MCF 10A (cell line): ENCODE results near the gene STUB1. TPM values are rescaled to one million over a fixed set of nuclear protein-coding genes. Genes with fewer than 3 reads are reported as not detected.
"Not testable (repeated sequence)": the region's sequence is repeated elsewhere in the genome, so short reads cannot be mapped to it uniquely, and the experiment has no call there.

Source experiments
- BruUV-seq: library from RNA; stranded (reverse); fragments of 400-500 nt; replicated peaks from 2 replicates; lab custom pipeline; 2021; lab: Mats Ljungman, UMichigan
- CTCF ChIA-PET: fragments of 300-600 bp; sonication (Branson Sonifier 250); formaldehyde crosslinking; extraction: SDS; loops from one replicate; lab custom pipeline; 2021; ENCODE audit warnings: antibody characterized with exemption, inconsistent platforms; lab: Yijun Ruan, JAX
- POLR2A ChIA-PET: fragments of 300-600, 350-650 bp; sonication (Branson Sonifier 250); formaldehyde crosslinking; extraction: SDS; loops from one replicate; lab custom pipeline; 2020; ENCODE audit warnings: antibody characterized with exemption, inconsistent platforms; lab: Yijun Ruan, JAX
- DNase-seq: peaks from one replicate; pipeline ENCODE4 v3.0.0-alpha.2; 2018; ENCODE audit not compliant: unreplicated experiment
- H3K27ac Mint-ChIP-seq: one replicate; pipeline ENCODE4 v1.8.0; 2022; ENCODE audit warnings: mild to moderate bottlenecking, low read depth, mixed read lengths; ENCODE audit not compliant: unreplicated experiment
- H3K27me3 Mint-ChIP-seq: one replicate; pipeline ENCODE4 v1.8.0; 2022; ENCODE audit warnings: mixed read lengths; ENCODE audit not compliant: insufficient read depth, unreplicated experiment
- H3K36me3 Mint-ChIP-seq: one replicate; pipeline ENCODE4 v1.8.0; 2022; ENCODE audit warnings: mild to moderate bottlenecking, moderate library complexity, mixed read lengths; ENCODE audit not compliant: insufficient read depth, unreplicated experiment
- H3K4me1 Mint-ChIP-seq: one replicate; pipeline ENCODE4 v1.8.0; 2022; ENCODE audit warnings: mixed read lengths; ENCODE audit not compliant: insufficient read depth, unreplicated experiment
- H3K4me3 Mint-ChIP-seq: one replicate; pipeline ENCODE4 v1.8.0; 2022; ENCODE audit warnings: mild to moderate bottlenecking, moderate library complexity, mixed read lengths; ENCODE audit not compliant: unreplicated experiment
- H3K9me3 Mint-ChIP-seq: one replicate; pipeline ENCODE4 v1.8.0; 2022; ENCODE audit warnings: mixed read lengths; ENCODE audit not compliant: unreplicated experiment
- intact Hi-C: fragments of 100-400 bp; cut with micrococcal nuclease; formaldehyde crosslinking; loops from 2 replicates; pipeline ENCODE4 v1.14.1; 2022
- total RNA-seq: library from RNA; stranded (reverse); gene quantifications from 2 replicates; pipeline ENCODE4 v1.2.3, GENCODE V29; 2022
- TF ChIP-seq, protein P1 (sequence below): fragments of 200-600 bp; IDR thresholded peaks from one replicate; pipeline ENCODE4 v1.8.0; 2022; ENCODE audit warnings: antibody characterized with exemption, mild to moderate bottlenecking; ENCODE audit not compliant: unreplicated experiment

Gene STUB1
- total RNA-seq, 1 experiment from 2014 or later: 124 TPM

DNA sequence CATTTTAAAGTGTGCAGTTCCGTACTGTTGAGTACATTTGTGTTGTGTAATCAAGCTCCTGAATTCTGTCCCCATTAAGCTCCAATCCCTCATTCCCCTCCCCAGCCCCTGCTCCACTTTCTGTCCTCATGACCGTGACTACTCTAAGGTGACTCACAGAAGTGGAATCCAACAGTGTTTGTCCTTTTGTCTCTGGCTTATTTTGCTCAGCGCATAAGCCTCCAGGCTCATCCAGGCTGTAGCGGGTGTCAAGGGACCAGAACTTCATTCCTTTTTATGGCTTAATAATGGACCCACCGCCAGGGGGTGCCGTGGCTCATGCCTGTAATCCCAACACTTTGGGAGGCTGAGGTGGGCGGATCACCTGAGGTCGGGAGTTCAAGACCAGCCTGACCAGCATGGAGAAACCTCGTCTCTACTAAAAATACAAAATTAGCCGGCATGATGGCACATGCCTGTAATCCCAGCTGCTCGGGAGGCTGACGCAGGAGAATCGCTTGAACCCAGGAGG, 32.6 kb downstream of the STUB1 start:
- H3K27me3 Mint-ChIP-seq, H3K36me3 Mint-ChIP-seq, BruUV-seq, H3K9me3 Mint-ChIP-seq: not testable (repeated sequence)
- intact Hi-C loops: loop anchor here (1.0 kb wide), 1 partner anchor 73 kb away; no protein-coding TSS in a partner anchor
- TF ChIP-seq, protein P1, sequence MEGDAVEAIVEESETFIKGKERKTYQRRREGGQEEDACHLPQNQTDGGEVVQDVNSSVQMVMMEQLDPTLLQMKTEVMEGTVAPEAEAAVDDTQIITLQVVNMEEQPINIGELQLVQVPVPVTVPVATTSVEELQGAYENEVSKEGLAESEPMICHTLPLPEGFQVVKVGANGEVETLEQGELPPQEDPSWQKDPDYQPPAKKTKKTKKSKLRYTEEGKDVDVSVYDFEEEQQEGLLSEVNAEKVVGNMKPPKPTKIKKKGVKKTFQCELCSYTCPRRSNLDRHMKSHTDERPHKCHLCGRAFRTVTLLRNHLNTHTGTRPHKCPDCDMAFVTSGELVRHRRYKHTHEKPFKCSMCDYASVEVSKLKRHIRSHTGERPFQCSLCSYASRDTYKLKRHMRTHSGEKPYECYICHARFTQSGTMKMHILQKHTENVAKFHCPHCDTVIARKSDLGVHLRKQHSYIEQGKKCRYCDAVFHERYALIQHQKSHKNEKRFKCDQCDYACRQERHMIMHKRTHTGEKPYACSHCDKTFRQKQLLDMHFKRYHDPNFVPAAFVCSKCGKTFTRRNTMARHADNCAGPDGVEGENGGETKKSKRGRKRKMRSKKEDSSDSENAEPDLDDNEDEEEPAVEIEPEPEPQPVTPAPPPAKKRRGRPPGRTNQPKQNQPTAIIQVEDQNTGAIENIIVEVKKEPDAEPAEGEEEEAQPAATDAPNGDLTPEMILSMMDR: peak; percentile 58
- peak overlapping the region; percentile 42 for H3K4me3 Mint-ChIP-seq
- peak; percentile 96 for DNase-seq
- POLR2A ChIA-PET: interaction anchor here (0.6 to 8.8 kb wide), 20 partner anchors 9 to 125 kb away, joined by 3 to 124 read pairs (median 4); partner anchors contain the start of genes ANTKMT, CCDC78, CIAO3 and HAGHL
- peaks cover 20% of the 10 kb centered on the region for H3K4me1 Mint-ChIP-seq
- CTCF ChIA-PET: interaction anchor here (0.6 to 3.9 kb wide), 29 partner anchors 8 to 646 kb away, joined by 3 to 34 read pairs (median 4); partner anchors contain the start of genes ANTKMT, CHTF18, CIAO3 and HAGHL
- H3K27ac Mint-ChIP-seq: peak overlapping the region; percentile 72

DNA sequence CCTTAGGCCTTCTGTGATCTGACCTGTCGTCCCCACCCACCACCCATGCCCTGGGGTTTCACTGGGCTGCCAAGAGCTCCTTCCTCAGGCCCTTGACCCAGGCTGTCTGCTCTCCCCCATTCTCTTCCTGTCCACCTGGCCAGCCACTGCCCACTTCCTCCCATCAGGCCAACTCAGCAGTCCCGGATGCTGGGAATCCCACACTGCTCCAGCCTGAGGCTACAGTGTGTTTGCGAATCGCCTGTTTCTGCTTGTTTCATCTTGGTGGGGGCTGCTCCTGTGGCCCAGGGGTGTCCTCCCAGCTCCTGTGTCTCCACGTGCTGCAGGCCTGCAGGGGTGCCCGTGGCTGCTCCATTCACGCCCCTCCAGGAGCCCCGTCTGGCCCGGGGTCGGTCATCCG, 33.9 kb downstream of the STUB1 start:
- Mint-ChIP-seq H3K4me1 (peaks cover 18% of the 10 kb centered on the region), H3K27me3 (no peaks in the 10 kb centered on the region), H3K4me3 (peak overlapping the region; percentile 60), H3K36me3 (peaks cover 12% of the 10 kb centered on the region), H3K27ac (no peak overlapping the region), H3K9me3 (no peaks in the 10 kb centered on the region)
- intact Hi-C loops: no loop called here
- TF ChIP-seq, protein P1: no peak
- ChIA-PET POLR2A (interaction anchor here (1.2 to 8.8 kb wide), 6 partner anchors 10 to 74 kb away, joined by 3 to 124 read pairs (median 9); partner anchors contain the start of genes ANTKMT, CCDC78, CHTF18 and CIAO3), CTCF (interaction anchor here (0.6 to 1.6 kb wide), 5 partner anchors 10 to 71 kb away, joined by 3 to 6 read pairs (median 4); no protein-coding TSS in a partner anchor)
- no TSS peak for BruUV-seq
- no peak for DNase-seq

DNA sequence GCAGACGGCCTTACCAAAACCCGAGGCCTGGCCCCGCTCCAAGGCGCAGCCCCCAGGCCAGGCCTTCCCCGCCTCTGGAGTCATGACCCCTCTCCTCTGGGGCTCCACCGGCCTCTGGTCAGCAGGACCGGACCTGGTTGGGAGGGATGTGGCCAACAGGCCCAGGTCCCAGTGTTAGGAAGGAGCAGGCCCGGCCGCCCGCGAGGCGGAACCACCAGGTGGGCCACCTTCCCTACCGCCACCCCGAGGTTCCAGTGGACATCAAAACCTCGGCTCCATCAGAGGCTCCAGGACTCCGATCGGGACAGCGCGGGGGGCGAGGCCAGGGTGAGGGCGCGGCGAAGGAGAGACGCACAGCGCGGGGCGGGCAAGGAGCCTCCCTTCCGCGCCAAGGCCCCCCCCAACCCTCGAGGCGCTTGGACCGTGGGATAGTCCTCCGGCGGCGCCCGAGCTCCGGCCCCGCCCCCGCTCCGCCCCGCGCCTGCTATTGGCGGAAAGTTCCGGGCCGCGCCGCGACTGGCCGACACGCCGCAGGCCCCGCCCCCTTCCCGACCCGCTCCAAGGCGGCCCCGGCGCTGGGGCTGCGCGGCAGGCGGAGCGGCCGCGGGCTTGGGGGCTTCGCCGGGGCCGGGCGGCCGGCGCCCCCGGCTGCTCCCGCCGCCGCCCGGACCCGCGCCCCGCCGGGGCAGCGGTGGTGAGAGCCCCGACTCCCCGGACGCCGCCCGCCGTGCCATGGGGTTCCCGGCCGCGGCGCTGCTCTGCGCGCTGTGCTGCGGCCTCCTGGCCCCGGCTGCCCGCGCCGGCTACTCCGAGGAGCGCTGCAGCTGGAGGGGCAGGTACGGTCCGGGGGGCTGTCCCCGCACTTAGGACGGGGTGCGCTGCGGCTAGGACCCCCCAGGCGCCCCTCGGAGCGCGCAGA, 34.6 kb downstream of the STUB1 start, which contains the start of gene METRN:
TSS of gene METRN (plus strand) at position 561 of the 919 bp plus-strand sequence. CDS start at position 733, 172 bp downstream.
- TF ChIP-seq, protein P1: no peak
- H3K36me3 Mint-ChIP-seq: peaks cover 19% of the 10 kb centered on the region
- H3K4me1 Mint-ChIP-seq: peaks cover 21% of the 10 kb centered on the region
- H3K27ac Mint-ChIP-seq: peak within 1 kb of the TSS; percentile 16
- ChIA-PET CTCF (interaction anchor here (0.5 to 1.6 kb wide), 5 partner anchors 8 to 71 kb away, joined by 3 to 6 read pairs (median 4); no protein-coding TSS in a partner anchor), POLR2A (interaction anchor here (0.6 to 8.8 kb wide), 20 partner anchors 9 to 706 kb away, joined by 3 to 124 read pairs (median 4); partner anchors contain the start of genes ANTKMT, CCDC78, CHTF18 and CIAO3)
- H3K4me3 Mint-ChIP-seq: peak within 1 kb of the TSS; percentile 76
- no peaks in the 10 kb centered on the region for H3K27me3 Mint-ChIP-seq
- DNase-seq: peak; percentile 83
- intact Hi-C loops: no loop called here
- H3K9me3 Mint-ChIP-seq: no peaks in the 10 kb centered on the region
- no TSS peak for BruUV-seq
